ENCODE data around the gene RAPGEF5. TPM values are rescaled to one million over a fixed set of nuclear protein-coding genes. Genes with fewer than 3 reads are reported as not detected.

RAPGEF5 gene
- total RNA-seq, 1 experiment from 2014 or later = 16.4 TPM

DNA sequence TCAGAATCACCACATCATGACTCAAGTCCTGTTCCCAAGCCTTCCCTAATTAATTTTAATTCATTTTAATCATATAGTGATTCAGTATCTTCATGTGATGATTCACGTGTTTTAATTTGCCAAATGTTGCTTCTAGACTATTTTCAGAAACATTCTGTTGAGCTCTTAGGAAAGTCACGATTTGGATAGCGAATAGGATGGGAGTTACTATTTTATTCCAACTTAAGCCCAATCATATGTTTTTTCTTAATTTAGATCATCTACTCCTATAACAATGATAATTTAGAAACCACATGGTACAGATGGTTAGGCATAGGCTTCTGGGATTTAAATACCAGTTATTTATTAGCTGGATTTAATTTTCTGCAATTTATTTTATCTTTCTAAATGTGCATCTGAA lies 49.1 kb downstream of the RAPGEF5 start:
- no peak for DNase-seq
- Histone ChIP-seq H3K4me3 (no peak overlapping the region), H3K27ac (no peak overlapping the region), H3K27me3 (ENCODE audit: insufficient read depth, low read depth) (no peaks in the 10 kb centered on the region), H4K20me1 (ENCODE audit: insufficient read depth) (no peaks in the 10 kb centered on the region), H2AFZ (no peak overlapping the region), H3F3A (ENCODE audit: insufficient read depth, low read depth) (no peaks in the 10 kb centered on the region), H3K4me1 (replicated peaks; ENCODE audit: insufficient read depth) (no peaks in the 10 kb centered on the region), H3K79me2 (ENCODE audit: low read depth) (no peaks in the 10 kb centered on the region), H3K36me3 (ENCODE audit: low read depth) (peaks cover 12% of the 10 kb centered on the region; the same call in 1 of the 2 replicates), H3K9me3 (ENCODE audit: insufficient read depth, low read depth) (no peaks in the 10 kb centered on the region), H3K4me2 (no peak overlapping the region), H3K9me2 (ENCODE audit: insufficient read depth) (no peaks in the 10 kb centered on the region)
- ChIA-PET CTCF (no interaction called here), POLR2A (ENCODE audit: unreplicated experiment) (no interaction called here)
- TF ChIP-seq, protein P1, sequence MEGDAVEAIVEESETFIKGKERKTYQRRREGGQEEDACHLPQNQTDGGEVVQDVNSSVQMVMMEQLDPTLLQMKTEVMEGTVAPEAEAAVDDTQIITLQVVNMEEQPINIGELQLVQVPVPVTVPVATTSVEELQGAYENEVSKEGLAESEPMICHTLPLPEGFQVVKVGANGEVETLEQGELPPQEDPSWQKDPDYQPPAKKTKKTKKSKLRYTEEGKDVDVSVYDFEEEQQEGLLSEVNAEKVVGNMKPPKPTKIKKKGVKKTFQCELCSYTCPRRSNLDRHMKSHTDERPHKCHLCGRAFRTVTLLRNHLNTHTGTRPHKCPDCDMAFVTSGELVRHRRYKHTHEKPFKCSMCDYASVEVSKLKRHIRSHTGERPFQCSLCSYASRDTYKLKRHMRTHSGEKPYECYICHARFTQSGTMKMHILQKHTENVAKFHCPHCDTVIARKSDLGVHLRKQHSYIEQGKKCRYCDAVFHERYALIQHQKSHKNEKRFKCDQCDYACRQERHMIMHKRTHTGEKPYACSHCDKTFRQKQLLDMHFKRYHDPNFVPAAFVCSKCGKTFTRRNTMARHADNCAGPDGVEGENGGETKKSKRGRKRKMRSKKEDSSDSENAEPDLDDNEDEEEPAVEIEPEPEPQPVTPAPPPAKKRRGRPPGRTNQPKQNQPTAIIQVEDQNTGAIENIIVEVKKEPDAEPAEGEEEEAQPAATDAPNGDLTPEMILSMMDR (conservative IDR thresholded peaks at IDR 0.05) = no peak
- TF ChIP-seq EZH2 (IDR thresholded peaks at IDR 0.05; ENCODE audit: low read depth) = no peak
- intact Hi-C loops (cut with micrococcal nuclease; ENCODE audit: unreplicated experiment) = no loop called here
- no TSS peak for BruUV-seq (replicated peaks)

DNA sequence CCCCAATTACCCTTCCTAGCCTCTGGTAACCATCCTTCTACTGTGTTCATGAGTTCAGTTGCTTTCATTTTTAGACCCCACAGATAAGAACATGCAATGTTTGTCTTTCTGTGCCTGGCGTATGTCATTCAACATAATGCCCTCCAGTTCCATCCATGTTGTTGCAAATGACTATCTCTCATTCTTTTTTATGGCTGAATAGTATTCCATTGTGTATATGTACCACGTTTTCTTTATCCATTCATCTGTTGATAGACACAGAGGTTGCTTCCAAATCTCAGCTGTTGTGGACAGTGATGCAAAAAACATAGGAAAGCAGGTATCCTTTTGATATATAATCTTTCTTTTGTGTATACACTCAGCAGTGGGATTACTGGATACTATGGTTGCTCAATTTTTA lies 51.2 kb downstream of the RAPGEF5 start:
- no peaks in the 10 kb centered on the region for H3K27me3 ChIP-seq (ENCODE audit: insufficient read depth, low read depth)
- no peaks in the 10 kb centered on the region for H3K9me3 ChIP-seq (ENCODE audit: insufficient read depth, low read depth)
- no TSS peak for BruUV-seq (replicated peaks)
- no peaks in the 10 kb centered on the region for H3K4me1 ChIP-seq (replicated peaks; ENCODE audit: insufficient read depth)
- H2AFZ ChIP-seq = no peak overlapping the region
- H3K9me2 ChIP-seq (ENCODE audit: insufficient read depth) = no peaks in the 10 kb centered on the region
- no peak for TF ChIP-seq EZH2 (IDR thresholded peaks at IDR 0.05; ENCODE audit: low read depth)
- TF ChIP-seq, protein P1 (conservative IDR thresholded peaks at IDR 0.05) = no peak
- H3F3A ChIP-seq (ENCODE audit: insufficient read depth, low read depth) = no peaks in the 10 kb centered on the region
- POLR2A ChIA-PET (ENCODE audit: unreplicated experiment) = interaction anchor here (0.6 kb wide), 1 partner anchor 20 kb away, joined by 4 read pairs; no protein-coding TSS in a partner anchor
- no peak overlapping the region for H3K27ac ChIP-seq
- CTCF ChIA-PET = no interaction called here
- H3K79me2 ChIP-seq (ENCODE audit: low read depth) = no peaks in the 10 kb centered on the region
- H4K20me1 ChIP-seq (ENCODE audit: insufficient read depth) = no peaks in the 10 kb centered on the region
- H3K4me2 ChIP-seq = no peak overlapping the region
- peaks cover 12% of the 10 kb centered on the region; the same call in 1 of the 2 replicates for H3K36me3 ChIP-seq (ENCODE audit: low read depth)
- DNase-seq = no peak
- intact Hi-C loops (cut with micrococcal nuclease; ENCODE audit: unreplicated experiment) = no loop called here
- H3K4me3 ChIP-seq = no peak overlapping the region

- no peaks in the 10 kb centered on the region for H3K9me2 ChIP-seq (ENCODE audit: insufficient read depth)
Observed at GRCh38 chr7:22302951-22303423, 54.0 kb downstream of the RAPGEF5 start.

More at GRCh38 chr7:22302951-22303423, 54.0 kb downstream of the RAPGEF5 start:
- TF ChIP-seq, protein P1 (conservative IDR thresholded peaks at IDR 0.05) = no peak
- TF ChIP-seq EZH2 (IDR thresholded peaks at IDR 0.05; ENCODE audit: low read depth) = no peak
- Histone ChIP-seq H3K4me1 (replicated peaks; ENCODE audit: insufficient read depth) (no peaks in the 10 kb centered on the region), H2AFZ (no peak overlapping the region), H3K4me3 (no peak overlapping the region), H3K4me2 (no peak overlapping the region), H3K27me3 (ENCODE audit: insufficient read depth, low read depth) (no peaks in the 10 kb centered on the region), H3K36me3 (ENCODE audit: low read depth) (peaks cover 10% of the 10 kb centered on the region; the same call in 1 of the 2 replicates), H3K27ac (no peak overlapping the region), H3F3A (ENCODE audit: insufficient read depth, low read depth) (no peaks in the 10 kb centered on the region), H3K79me2 (ENCODE audit: low read depth) (no peaks in the 10 kb centered on the region), H4K20me1 (ENCODE audit: insufficient read depth) (no peaks in the 10 kb centered on the region), H3K9me3 (ENCODE audit: insufficient read depth, low read depth) (no peaks in the 10 kb centered on the region)
- CTCF ChIA-PET = no interaction called here
- POLR2A ChIA-PET (ENCODE audit: unreplicated experiment) = no interaction called here
- no peak for DNase-seq
- no TSS peak for BruUV-seq (replicated peaks)
- intact Hi-C loops (cut with micrococcal nuclease; ENCODE audit: unreplicated experiment) = no loop called here
